Subcutaneous adipose tissue (tissue), 4 donors: ENCODE measurements around the gene MIA. TPM values are rescaled to one million over a fixed set of nuclear protein-coding genes. Genes with fewer than 3 reads are reported as not detected.

ENCODE experiments used
- CTCF ChIP-seq: fragments of 450-650 bp; IDR thresholded peaks from one replicate; pipeline ENCODE4 v1.5.1; 2016; ENCODE audit warnings: low read depth, mild to moderate bottlenecking, control low read depth, antibody characterized with exemption, moderate library complexity
- total RNA-seq, 4 donors: library from RNA; depleted of rRNA; stranded (reverse); fragments of >200 nt; gene quantifications; one replicate each; pipeline ENCODE4 v1.1.0, GENCODE V29; 2016

MIA gene
- total RNA-seq, 4 donors from 2014 or later = not detected

DNA sequence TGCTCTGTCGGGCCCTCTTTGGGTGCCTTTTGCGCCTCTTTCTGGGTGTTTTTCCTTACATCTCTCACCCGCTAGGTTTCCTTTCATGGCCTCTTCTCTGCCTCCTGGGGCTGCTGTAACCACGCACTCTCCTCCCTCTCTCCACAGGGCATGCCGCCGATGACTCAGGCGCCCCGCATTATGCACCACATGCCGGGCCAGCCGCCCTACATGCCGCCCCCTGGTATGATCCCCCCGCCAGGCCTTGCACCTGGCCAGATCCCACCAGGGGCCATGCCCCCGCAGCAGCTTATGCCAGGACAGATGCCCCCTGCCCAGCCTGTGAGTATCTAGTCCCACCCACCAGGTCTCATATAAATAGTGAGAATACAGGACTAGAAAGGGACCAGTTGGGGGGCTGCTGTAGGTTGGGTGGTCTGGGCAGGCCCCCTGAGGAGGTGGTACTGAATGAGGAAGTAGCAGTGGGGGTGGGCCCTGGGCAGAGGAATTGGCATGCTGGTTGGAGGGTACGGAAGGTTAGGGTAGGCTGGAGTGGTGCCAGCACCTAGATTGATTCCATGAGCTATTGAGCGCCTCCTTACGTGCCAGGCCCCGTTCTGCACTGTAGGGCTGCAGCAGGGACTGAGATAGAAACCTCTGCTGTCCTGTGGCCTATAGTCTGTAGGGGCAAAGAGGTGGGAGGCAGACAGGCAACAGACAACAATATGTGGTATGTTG is 12.4 kb upstream of the MIA start:
- no peak for TF ChIP-seq CTCF

- TF ChIP-seq CTCF = no peak
Measured at GRCh38 chr19:40763526-40763925, 11.8 kb upstream of the MIA start.

DNA sequence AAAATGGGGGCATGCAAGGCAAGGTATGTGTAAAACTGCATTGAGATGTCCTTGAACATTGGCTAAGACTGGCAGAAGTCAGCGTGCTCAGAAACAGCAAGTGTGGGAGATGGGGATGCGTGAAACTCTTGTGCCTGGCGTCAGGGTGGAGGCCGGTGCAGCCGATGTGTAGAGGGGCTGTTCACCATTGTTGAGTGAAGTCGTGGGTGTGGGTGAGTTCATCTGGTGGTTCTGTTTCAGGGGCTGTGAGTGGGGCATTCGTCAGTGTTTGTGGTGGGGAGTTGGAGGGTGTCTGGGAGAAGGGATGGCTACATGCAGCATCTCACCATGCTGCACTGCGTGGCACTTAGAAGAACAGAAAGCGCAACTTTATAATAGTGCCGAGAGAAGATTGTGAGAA is 11.4 kb upstream of the MIA start:
- TF ChIP-seq CTCF = no peak

DNA sequence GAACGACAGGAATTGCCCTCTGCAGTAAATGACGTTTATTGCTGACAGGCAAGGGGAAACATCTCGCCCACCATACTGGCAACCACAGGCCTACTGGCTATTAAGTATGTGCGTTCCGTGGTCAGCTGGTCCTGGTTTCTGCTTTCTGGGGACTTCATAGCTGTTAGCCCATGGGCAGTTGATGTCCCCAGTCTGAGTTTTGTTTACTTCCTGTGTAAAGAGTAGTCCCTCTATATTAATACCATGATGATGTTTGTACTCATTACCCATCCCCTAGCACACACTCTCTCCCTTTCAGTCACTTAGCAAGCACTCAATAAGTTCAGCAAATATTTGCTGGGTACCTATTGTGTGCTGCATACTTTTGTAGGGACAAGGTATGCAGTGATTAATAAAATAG is 6.5 kb upstream of the MIA start:
- TF ChIP-seq CTCF = no peak

DNA sequence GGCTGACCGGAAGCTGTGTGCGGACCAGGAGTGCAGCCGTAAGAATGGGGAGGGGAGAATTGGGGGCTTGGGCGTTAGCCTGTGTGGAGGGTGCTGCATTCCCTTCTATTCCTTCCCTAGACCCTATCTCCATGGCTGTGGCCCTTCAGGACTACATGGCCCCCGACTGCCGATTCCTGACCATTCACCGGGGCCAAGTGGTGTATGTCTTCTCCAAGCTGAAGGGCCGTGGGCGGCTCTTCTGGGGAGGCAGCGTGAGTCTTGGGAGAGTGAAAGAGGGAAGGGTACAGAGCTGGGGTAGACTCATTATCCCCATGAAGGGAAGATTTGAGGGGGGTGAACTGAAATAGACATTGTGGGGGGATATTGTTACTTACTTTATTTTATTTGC is 306 bp downstream of the MIA start:
- TF ChIP-seq CTCF = no peak

GRCh38 chr19:40776364-40776763 is 1.0 kb downstream of the MIA start:
- TF ChIP-seq CTCF = no peak

GRCh38 chr19:40776932-40777644 is 1.8 kb downstream of the MIA start:
- TF ChIP-seq CTCF = no peak
